KOPT-K1 (cell line): Measurements from ENCODE around the gene HS6ST3.
"Not testable (repeated sequence)": the region's sequence is repeated elsewhere in the genome, so short reads cannot be mapped to it uniquely, and the experiment has no call there.

Experiments
- H3K27ac ChIP-seq: fragments of 200-600 bp; sonication (generic); 2 replicates; pipeline ENCODE4 v1.5.1; 2016; ENCODE audit warnings: antibody characterized with exemption, mild to moderate bottlenecking, low read depth, low read length; ENCODE audit not compliant: poor library complexity, severe bottlenecking
- H3K36me3 ChIP-seq: fragments of 200-600 bp; sonication (generic); 2 replicates; pipeline ENCODE4 v1.5.1; 2017; ENCODE audit warnings: antibody characterized with exemption, mild to moderate bottlenecking, low read length, moderate library complexity; ENCODE audit not compliant: insufficient read depth
- H3K9me3 ChIP-seq: fragments of 200-600 bp; sonication (generic); 2 replicates; pipeline ENCODE4 v1.5.1; 2017; ENCODE audit warnings: antibody characterized with exemption, low read length, mild to moderate bottlenecking; ENCODE audit not compliant: insufficient read depth, poor library complexity, severe bottlenecking

Gene HS6ST3

DNA sequence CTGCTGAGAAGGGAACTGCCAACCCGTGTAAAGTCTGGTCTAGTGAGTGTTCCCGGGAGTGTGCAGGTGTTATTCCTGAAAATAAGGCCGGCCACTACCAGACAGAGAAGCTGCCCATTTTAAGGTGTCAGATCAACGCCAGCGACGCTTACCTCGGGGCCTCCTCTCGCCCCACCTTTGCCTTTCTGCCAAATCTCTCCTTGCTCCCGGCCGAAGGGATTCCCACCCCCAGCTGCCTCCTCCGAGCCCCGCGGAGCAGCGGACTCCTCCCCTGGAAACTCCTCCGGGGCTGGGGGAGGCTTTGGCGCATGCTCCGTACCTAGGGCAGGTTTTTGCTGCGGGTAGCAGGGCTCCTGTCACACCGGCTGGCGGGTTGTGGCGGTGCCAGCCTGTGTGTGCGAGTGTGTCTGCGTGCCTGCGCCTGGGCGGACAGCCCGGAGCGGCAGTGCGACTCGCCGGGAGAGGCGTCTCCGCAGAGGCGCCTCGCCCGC lies at the start of gene HS6ST3:
TSS of gene HS6ST3 (plus strand) at position 359 of the 491 bp plus-strand sequence.
- Histone ChIP-seq H3K36me3 (no peaks in the 10 kb centered on the region), H3K9me3 (no peaks in the 10 kb centered on the region), H3K27ac (no peak within 1 kb of the TSS)

DNA sequence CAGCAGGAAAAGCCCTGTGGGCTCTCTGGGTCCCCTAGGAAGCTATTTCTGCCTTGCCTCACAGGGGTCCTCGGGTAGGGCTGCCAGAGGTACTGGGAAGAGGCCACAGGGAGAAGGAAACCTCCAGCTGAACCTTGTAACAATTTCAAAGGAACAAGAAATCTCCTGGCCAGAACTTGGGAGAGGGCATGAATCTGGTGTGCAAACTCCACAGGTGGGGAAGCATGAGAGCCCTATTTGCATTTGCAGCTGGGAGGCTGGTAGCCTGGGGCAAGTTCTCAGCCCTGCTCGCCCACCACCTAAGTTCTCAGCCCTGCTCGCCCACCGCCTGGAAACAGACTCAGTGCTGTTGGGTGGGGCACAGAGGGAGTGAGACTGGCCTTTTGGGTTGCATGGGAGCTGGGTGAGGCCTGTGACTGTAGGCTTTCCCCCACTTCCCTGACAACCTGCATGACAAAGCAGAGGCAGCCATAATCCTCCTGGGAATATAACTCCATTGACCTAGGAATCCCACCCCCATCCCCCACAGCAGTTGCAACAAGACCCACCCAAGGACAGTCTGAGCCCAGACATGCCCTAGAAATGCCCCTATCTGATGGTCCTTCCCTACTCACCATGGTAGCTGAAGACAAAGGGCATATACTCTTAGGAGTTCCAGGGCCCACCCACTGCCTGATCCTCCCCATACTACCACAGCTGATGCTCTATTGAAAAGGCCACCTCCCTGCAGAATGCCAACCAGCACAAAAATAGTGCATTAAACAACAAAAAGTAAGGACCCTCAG lies 48.4 kb upstream of the HS6ST3 start:
- Histone ChIP-seq H3K9me3 (no peaks in the 10 kb centered on the region), H3K27ac (no peak overlapping the region), H3K36me3 (no peaks in the 10 kb centered on the region)

DNA sequence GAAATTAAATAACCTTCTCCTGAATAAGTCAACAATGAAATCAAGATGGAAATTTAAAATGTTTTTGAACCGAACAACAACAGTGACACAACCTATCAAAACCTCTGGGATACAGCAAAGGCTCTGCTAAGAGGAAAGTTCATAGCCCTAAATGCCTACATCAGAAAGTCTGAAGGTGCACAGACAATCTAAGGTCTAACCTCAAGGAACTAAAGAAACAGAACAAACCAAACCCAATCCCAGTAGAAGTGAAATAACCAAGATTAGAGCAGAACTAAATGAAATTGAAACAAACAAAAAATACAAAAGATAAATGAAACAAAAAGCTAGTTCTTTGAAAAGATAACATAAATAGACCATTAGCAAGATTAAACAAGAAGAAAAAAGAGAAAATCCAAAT lies 45.7 kb upstream of the HS6ST3 start:
- Histone ChIP-seq H3K36me3 (no peaks in the 10 kb centered on the region), H3K9me3 (no peaks in the 10 kb centered on the region), H3K27ac (no peak overlapping the region)

DNA sequence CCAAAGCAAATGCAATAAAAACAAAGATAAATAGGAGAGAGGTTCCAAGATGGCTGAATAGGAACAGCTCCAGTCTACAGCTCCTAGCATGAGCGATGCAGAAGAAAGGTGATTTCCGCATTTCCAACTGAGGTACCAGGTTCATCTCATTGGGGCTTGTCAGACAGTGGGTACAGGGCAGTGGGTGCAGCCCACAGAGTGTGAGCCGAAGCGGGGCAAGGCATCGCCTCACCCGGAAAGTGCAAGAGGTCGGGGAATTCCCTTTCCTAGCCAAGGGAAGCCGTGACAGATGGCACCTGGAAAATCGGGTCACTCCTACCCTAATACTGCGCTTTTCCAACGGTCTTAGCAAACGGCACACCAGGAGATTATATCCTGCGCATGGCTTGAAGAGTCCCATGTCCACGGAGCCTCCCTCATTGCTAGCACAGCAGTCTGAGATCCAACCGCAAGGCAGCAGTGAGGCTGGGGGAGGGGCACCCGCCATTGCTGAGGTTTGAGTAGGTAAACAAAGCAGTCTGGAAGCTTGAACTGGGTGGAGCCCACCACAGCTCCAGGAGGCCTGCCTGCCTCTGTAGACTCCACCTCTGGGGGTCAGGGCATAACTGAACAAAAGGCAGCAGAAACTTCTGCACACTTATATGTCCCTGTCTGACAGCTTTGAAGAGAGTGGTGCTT lies 43.3 kb upstream of the HS6ST3 start:
- H3K36me3 ChIP-seq, H3K27ac ChIP-seq, H3K9me3 ChIP-seq: not testable (repeated sequence)

DNA sequence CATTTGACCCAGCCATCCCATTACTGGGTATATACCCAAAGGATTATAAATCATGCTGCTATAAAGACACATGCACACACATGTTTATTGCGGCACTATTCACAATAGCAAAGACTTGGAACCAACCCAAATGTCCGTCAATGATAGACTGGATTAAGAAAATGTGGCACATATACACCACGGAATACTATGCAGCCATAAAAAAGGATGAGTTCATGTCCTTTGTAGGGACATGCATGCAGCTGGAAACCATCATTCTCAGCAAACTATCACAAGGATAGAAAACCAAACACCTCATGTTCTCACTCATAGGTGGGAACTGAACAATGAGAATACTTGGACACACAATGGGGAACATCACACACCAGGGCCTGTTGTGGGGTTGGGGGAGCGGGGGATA lies 39.0 kb upstream of the HS6ST3 start:
- not testable (repeated sequence) for H3K27ac ChIP-seq, H3K9me3 ChIP-seq, H3K36me3 ChIP-seq

DNA sequence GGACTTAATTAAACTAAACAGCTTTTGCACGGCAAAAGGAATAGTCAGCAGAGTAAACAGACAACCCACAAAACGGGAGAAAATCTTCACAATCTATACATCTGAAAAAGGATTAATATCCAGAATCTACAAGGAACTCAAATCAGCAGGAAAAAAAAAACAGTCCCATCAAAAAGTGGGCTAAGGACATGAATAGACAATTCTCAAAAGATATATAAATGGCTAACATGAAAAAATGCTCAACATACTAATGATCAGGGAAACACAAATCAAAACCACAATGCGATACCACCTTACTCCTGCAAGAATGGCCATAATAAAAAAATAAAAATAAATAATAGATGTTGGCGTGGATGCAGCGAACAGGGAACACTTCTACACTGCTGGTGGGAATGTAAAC lies 38.4 kb upstream of the HS6ST3 start:
- not testable (repeated sequence) for H3K27ac ChIP-seq, H3K36me3 ChIP-seq, H3K9me3 ChIP-seq

DNA sequence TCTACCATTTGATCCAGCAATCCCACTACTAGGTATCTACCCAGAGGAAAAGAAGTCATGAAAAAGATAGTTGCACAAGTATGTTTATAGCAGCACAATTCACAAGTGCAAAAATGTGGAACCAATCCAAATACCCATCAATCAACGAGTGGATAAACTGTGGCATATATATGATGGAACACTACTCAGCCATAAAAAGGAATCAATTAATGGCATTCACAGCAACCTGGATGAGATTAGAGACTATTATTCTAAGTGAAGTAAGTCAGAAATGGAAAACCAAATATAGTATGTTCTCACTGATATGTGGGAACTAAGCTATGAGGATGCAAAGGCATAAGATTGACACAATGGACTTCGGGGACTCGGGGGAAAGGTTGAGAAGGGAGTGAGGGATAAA lies 38.0 kb upstream of the HS6ST3 start:
- H3K36me3 ChIP-seq, H3K9me3 ChIP-seq, H3K27ac ChIP-seq: not testable (repeated sequence)

DNA sequence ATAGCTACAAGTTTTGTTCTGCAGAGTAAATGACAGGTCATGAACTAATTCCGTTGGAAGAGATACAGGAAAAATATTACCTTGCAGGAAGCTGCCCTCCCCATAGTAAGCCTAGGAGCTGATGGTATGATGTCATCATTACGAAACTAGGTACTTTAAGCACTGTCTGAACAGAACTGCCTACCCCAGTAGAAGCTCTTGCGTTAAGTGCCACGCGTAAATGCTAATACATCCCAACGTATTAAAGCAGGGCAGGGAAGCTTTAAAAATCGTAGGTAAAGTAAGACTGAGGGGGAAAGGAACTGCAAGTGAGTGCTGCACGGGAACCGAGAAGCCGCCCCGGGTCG lies 37.3 kb upstream of the HS6ST3 start:
- no peak overlapping the region for H3K27ac ChIP-seq
- no peaks in the 10 kb centered on the region for H3K9me3 ChIP-seq
- no peaks in the 10 kb centered on the region for H3K36me3 ChIP-seq

DNA sequence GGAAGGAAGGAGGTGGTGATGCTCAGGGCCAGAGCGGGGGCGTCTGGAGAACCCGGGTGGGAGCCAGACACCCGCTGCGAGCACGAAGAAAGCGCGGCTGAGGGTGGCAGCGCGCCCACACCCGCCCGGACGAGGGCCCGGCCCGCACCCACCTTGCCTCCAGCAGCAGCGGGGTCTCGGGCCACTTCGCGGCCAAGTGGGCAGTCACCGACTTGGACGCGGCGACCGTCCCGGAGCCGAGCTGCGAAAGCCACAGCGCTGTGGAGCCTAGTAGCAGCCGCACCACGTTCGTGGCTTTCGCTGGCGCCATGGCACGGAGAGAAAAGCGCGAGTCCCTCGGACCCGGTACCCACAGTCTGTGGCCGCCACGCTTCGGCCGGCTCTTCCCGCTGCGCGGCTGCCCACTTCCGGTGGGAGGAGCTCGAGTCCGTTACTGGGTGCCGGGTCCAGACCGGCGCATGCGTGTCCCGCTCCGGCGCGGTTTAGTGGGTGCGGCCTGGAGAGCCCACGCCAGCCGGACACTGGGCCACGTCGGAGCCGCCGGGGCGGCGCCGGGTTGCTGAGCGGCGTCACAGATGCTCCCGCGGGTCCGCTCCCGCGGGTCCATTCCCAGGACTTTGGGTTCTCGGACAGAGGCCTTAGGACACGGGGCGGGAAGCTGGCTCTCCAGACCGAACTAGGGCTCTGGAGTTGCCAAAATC lies 36.8 kb upstream of the HS6ST3 start, which contains the start of gene UGGT2:
TSS of gene UGGT2 (minus strand) at position 399 of the 701 bp plus-strand sequence. CDS start at position 310, 89 bp downstream.
- no peak within 1 kb of the TSS for H3K27ac ChIP-seq

DNA sequence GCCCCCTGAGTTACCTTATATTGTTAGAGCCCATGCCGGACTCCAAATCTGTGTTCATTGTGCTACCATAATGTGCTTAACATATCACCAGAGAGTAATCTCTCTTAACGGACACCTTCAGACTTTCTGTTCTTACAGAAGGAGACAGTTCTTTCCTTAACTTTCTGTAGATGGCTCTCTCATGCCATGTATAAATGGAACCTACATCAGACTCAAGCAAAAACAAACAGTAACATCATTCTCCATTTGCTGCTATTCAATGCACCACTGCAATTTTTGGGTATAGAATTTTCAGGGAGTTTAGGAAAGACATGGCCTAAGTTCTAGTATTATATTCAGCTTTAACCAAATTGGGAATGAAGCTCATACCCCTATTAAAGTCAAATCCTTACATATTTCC lies 24.1 kb upstream of the HS6ST3 start:
- H3K27ac ChIP-seq, result no peak overlapping the region
- H3K36me3 ChIP-seq, result no peaks in the 10 kb centered on the region
- H3K9me3 ChIP-seq, result no peaks in the 10 kb centered on the region

More for the DNA sequence above, 36.8 kb upstream of the HS6ST3 start, which contains the start of gene UGGT2:
- H3K9me3 ChIP-seq, result no peaks in the 10 kb centered on the region
- H3K36me3 ChIP-seq, result no peaks in the 10 kb centered on the region

DNA sequence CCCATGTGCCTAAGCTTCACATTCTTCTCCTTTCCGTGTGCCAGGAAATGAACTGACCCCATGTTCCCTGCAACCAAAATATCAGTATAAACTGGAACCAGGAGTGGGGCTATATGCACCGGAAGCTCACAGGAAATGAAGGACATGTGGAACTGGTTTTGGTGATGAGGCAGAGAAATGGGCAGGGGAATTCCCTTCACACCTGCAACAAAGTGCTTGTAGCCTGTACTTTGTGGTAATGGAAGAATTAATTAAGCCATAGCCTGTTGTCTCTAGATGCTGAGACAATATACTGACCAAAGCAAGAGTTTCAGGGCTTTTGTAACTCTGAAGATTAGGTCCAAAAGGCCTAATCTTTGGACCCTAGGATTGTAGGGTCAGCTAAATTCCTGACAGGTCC lies 21.2 kb upstream of the HS6ST3 start:
- Histone ChIP-seq H3K9me3 (no peaks in the 10 kb centered on the region), H3K36me3 (no peaks in the 10 kb centered on the region), H3K27ac (no peak overlapping the region)

DNA sequence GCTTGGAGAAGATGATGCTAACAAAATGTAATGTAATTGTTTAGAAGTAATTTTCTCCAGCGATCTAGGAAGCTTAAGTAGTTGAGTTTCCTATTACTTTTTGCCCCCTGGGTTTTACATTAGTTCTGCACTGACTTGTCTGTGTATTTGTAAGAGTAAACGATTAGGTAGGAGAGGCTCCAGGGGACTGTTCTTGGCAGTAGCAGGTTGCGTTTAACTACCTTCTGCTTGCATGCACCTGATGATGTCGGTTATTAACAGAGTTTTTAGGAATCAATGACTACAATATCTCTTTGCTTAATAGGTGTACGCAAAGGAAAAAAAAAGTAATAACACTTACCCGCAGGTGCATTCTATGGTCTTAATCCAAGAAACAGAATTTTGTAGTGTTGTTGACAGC lies 18.4 kb upstream of the HS6ST3 start:
- no peak overlapping the region for H3K27ac ChIP-seq
- H3K36me3 ChIP-seq, result no peaks in the 10 kb centered on the region
- H3K9me3 ChIP-seq, result no peaks in the 10 kb centered on the region

DNA sequence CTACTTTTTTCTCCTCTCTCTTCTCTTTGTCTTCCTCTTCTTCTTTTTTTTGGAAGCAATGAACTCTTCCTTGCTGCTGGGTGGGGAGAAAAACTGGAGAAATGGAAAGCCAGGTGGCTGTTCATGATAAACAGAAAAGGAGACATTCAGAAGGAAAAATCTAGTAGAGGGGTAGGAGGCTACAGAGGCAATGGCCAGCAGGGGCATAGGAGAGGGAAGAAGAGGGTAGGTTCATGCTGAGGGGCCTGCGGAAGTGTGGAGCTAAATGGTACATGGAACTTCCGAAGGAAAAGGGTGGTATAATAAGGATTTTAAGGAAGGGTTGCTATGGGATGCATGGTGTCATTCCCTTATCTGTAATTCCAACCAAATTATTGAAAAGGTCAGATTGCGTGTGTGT lies 17.5 kb upstream of the HS6ST3 start:
- Histone ChIP-seq H3K9me3 (no peaks in the 10 kb centered on the region), H3K36me3 (no peaks in the 10 kb centered on the region), H3K27ac (no peak overlapping the region)

DNA sequence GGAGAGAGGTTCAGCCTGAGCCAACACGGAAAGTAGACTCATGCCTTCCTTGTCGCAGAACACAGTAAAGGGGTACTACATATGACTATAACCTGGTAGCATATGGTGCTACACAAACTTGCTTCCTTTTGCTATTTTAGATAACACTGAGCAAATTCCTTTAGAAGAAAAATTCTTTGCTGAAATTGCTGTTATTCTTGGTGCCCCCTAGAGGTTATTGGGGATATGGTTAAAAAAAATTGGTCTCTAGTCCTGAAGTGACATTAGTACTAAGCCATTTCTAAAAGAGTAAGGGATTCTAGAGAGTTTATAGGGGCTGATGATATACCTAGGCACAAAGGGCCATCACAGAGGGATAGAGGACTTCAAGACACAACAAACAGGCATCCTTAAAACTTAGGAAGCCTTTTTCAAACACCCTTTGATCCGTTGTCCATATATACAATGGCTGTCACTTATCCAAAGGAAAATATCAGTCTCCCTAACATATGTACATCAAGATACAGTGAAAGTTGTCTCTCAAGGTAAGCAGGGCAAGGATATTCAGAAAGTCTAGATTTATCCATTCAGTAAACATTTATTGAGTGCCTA lies 13.9 kb upstream of the HS6ST3 start:
- Histone ChIP-seq H3K9me3 (no peaks in the 10 kb centered on the region), H3K27ac (no peak overlapping the region), H3K36me3 (no peaks in the 10 kb centered on the region)

DNA sequence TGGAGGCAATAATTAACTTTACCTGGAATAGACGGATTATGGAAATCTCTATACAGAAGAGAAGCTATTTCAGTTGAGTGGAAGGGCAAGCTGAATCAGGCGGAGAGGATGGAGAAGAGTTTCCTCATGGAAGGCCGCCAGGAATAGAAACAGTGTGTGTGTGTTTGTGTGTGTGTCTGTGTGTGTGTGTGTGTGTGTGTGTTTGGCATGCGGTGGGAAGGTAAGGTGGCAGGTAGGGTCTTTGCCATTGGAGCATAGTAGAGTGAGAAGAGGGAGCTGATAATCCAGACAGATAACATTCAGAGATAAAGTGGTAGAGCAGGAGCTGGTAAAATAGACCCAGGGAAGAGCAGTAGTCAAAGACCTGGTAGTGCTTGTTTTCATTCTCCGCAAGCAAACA lies 9.2 kb upstream of the HS6ST3 start:
- Histone ChIP-seq H3K27ac (no peak overlapping the region), H3K9me3 (no peaks in the 10 kb centered on the region), H3K36me3 (no peaks in the 10 kb centered on the region)
